SK-N-SH (cell line): ENCODE measurements around the gene PIAS1. TPM values are rescaled to one million over a fixed set of nuclear protein-coding genes. Genes with fewer than 3 reads are reported as not detected.

Experiments used
- CTCF ChIA-PET: fragments of 300-600, 350-600 bp; formaldehyde crosslinking; extraction: SDS; loops from one replicate; lab custom pipeline; 2021; lab: Yijun Ruan, JAX
- POLR2A ChIA-PET: fragments of 350-600 bp; sonication (Branson Sonifier 250); formaldehyde crosslinking; extraction: SDS; loops from one replicate; lab custom pipeline; 2020; ENCODE audit warnings: antibody characterized with exemption, inconsistent platforms; lab: Yijun Ruan, JAX
- DNase-seq: peaks from one replicate; pipeline ENCODE4 v3.0.0; 2012
- H2AFZ ChIP-seq: fragments of 200-600 bp; sonication (generic); 2 replicates; pipeline ENCODE4 v1.8.1; 2016; ENCODE audit warnings: antibody characterized with exemption, mild to moderate bottlenecking, low read depth
- H3F3A ChIP-seq: fragments of 200-600 bp; sonication (generic); replicated peaks from 2 replicates; pipeline ENCODE3; 2016; ENCODE audit warnings: antibody characterized with exemption, mild to moderate bottlenecking; ENCODE audit not compliant: insufficient read depth
- H3K27ac ChIP-seq, 2 experiments: fragments of 200-500 bp in 1 of 2; fragments of 200-600 bp in 1 of 2; sonication (Bioruptor generic) in 1 of 2; sonication (generic), shearing (Covaris generic) in 1 of 2; 2 replicates each; pipeline versions ENCODE4 v1.5.1 to v1.6.1; 2014 to 2016; ENCODE audit warnings: low read depth in 2 of 2, inconsistent platforms in 1 of 2, low read length in 1 of 2, mild to moderate bottlenecking in 1 of 2, mixed read lengths in 1 of 2
- H3K27me3 ChIP-seq: fragments of 200-600 bp; sonication (generic), shearing (Covaris generic); 2 replicates; pipeline ENCODE4 v1.6.1; 2016; ENCODE audit warnings: mixed run types; ENCODE audit not compliant: insufficient read depth
- H3K36me3 ChIP-seq, 2 experiments: fragments of 200-500 bp in 1 of 2; fragments of 200-600 bp in 1 of 2; sonication (Bioruptor generic) in 1 of 2; sonication (generic) in 1 of 2; replicated peaks in 1 of 2; 2 replicates each; pipeline versions ENCODE3 to v1.5.1; 2014 to 2016; ENCODE audit warnings: low read length in 1 of 2, mild to moderate bottlenecking in 1 of 2; ENCODE audit not compliant: insufficient read depth in 2 of 2, control insufficient read depth in 1 of 2
- H3K4me1 ChIP-seq, 2 experiments: fragments of 200-500 bp in 1 of 2; fragments of 200-600 bp in 1 of 2; sonication (Bioruptor generic) in 1 of 2; sonication (generic), shearing (Covaris generic) in 1 of 2; 2 replicates each; pipeline versions ENCODE4 v1.5.1 to v1.6.1; 2014 to 2016; ENCODE audit warnings: low read depth in 1 of 2, low read length in 1 of 2, mixed run types in 1 of 2; ENCODE audit not compliant: insufficient read depth in 2 of 2, control insufficient read depth in 1 of 2
- H3K4me2 ChIP-seq: fragments of 200-600 bp; sonication (generic), shearing (Covaris generic); 2 replicates; pipeline ENCODE4 v1.6.1; 2017; ENCODE audit warnings: mixed run types
- H3K4me3 ChIP-seq, 2 experiments: fragments of 200-500 bp in 1 of 2; fragments of 200-600 bp in 1 of 2; sonication (Bioruptor generic) in 1 of 2; sonication (generic), shearing (Covaris generic) in 1 of 2; 2 replicates each; pipeline versions ENCODE4 v1.5.1 to v1.8.1; 2014 to 2016; ENCODE audit warnings: low read depth in 2 of 2, inconsistent platforms in 1 of 2, low read length in 1 of 2, mild to moderate bottlenecking in 1 of 2, mixed read lengths in 1 of 2, moderate library complexity in 1 of 2
- H3K79me2 ChIP-seq: fragments of 200-600 bp; sonication (generic); 2 replicates; pipeline ENCODE4 v1.8.1; 2017; ENCODE audit warnings: mild to moderate bottlenecking; ENCODE audit not compliant: insufficient read depth
- H3K9ac ChIP-seq: fragments of 200-600 bp; sonication (generic); 2 replicates; pipeline ENCODE4 v1.6.1; 2017; ENCODE audit warnings: mixed run types
- H3K9me2 ChIP-seq: fragments of 200-600 bp; sonication (generic); 2 replicates; pipeline ENCODE4 v1.6.1; 2017; ENCODE audit warnings: mixed run types
- H3K9me3 ChIP-seq: fragments of 200-600 bp; sonication (generic); 2 replicates; pipeline ENCODE4 v1.6.1; 2017; ENCODE audit warnings: mixed run types, mild to moderate bottlenecking, moderate library complexity
- H4K20me1 ChIP-seq: fragments of 200-600 bp; sonication (generic); 2 replicates; pipeline ENCODE4 v1.6.1; 2017; ENCODE audit warnings: mild to moderate bottlenecking, mixed run types; ENCODE audit not compliant: insufficient read depth
- CHD2 ChIP-seq: fragments of 150-350 bp; IDR thresholded peaks from 2 replicates; pipeline ENCODE4 v1.6.1; 2018; ENCODE audit warnings: low read length; ENCODE audit not compliant: partially characterized antibody
- ELF1 ChIP-seq: IDR thresholded peaks from 2 replicates; pipeline ENCODE4 v1.4.0; 2012
- EP300 ChIP-seq, 2 experiments: IDR thresholded peaks; 2 replicates each; pipeline versions ENCODE4 v1.4.0 to v1.6.1; 2012; ENCODE audit warnings: borderline replicate concordance in 1 of 2, low read depth in 1 of 2, low read length in 1 of 2
- FOSL2 ChIP-seq: IDR thresholded peaks from 2 replicates; pipeline ENCODE4 v1.4.0; 2012; ENCODE audit warnings: low read depth, mild to moderate bottlenecking, moderate library complexity, borderline replicate concordance
- FOXJ3 ChIP-seq: sonication (generic); formaldehyde crosslinking; IDR thresholded peaks from 2 replicates; pipeline ENCODE4 v1.5.1; 2020; ENCODE audit warnings: mild to moderate bottlenecking, missing genetic modification reagents
- FOXM1 ChIP-seq: IDR thresholded peaks from 2 replicates; pipeline ENCODE4 v1.4.0; 2012; ENCODE audit warnings: low read depth, mild to moderate bottlenecking
- GABPA ChIP-seq: IDR thresholded peaks from 2 replicates; pipeline ENCODE4 v1.4.0; 2012; ENCODE audit warnings: low read depth, mild to moderate bottlenecking
- GATA2 ChIP-seq: sonication (generic); formaldehyde crosslinking; IDR thresholded peaks from 2 replicates; pipeline ENCODE4 v1.5.0; 2020; ENCODE audit warnings: mild to moderate bottlenecking, missing genetic modification reagents
- JUND ChIP-seq: IDR thresholded peaks from 2 replicates; pipeline ENCODE4 v1.4.0; 2012
- NFIC ChIP-seq: IDR thresholded peaks from 2 replicates; pipeline ENCODE4 v1.4.0; 2012; ENCODE audit warnings: borderline replicate concordance
- NRF1 ChIP-seq: IDR thresholded peaks from 2 replicates; pipeline ENCODE4 v1.6.1; 2012; ENCODE audit warnings: low read depth, mild to moderate bottlenecking, low read length
- RAD21 ChIP-seq: IDR thresholded peaks from 2 replicates; pipeline ENCODE4 v1.6.1; 2012; ENCODE audit warnings: mild to moderate bottlenecking, low read length
- RCOR1 ChIP-seq: fragments of 150-350 bp; IDR thresholded peaks from 2 replicates; pipeline ENCODE4 v1.6.1; 2017; ENCODE audit warnings: antibody characterized with exemption, low read length
- RFX5 ChIP-seq: IDR thresholded peaks from 2 replicates; pipeline ENCODE4 v1.6.1; 2012; ENCODE audit warnings: mild to moderate bottlenecking, improper control_type of control experiment, low read length
- RXRA ChIP-seq: IDR thresholded peaks from 2 replicates; pipeline ENCODE4 v1.4.0; 2012; ENCODE audit warnings: low read depth, mild to moderate bottlenecking, borderline replicate concordance
- WGBS: methylation state at CpG from one replicate; pipeline ENCODE4 v1.1.6; 2017; ENCODE audit warnings: low lambda C conversion rate; 5-methylcytosine and 5-hydroxymethylcytosine counted together
- polyA plus RNA-seq, 3 experiments: library from polyadenylated mRNA; depleted of rRNA; stranded (reverse); fragments of >200 nt; gene quantifications; 2 replicates each; pipeline ENCODE4 v1.2.3, GENCODE V29; 2012
- TF ChIP-seq, protein P1 (sequence below): fragments of 150-350 bp; IDR thresholded peaks from 2 replicates; pipeline ENCODE4 v1.6.1; 2016; ENCODE audit warnings: mild to moderate bottlenecking, low read depth, low read length
- TF ChIP-seq, protein P2 (sequence below): IDR thresholded peaks from 2 replicates; pipeline ENCODE4 v1.6.1; 2012; ENCODE audit warnings: mild to moderate bottlenecking, low read depth, low read length, moderate library complexity

Gene PIAS1
- polyA plus RNA-seq, 1 of the 3 experiments (the other 2 are of a cell fraction), result 9.0 TPM

DNA sequence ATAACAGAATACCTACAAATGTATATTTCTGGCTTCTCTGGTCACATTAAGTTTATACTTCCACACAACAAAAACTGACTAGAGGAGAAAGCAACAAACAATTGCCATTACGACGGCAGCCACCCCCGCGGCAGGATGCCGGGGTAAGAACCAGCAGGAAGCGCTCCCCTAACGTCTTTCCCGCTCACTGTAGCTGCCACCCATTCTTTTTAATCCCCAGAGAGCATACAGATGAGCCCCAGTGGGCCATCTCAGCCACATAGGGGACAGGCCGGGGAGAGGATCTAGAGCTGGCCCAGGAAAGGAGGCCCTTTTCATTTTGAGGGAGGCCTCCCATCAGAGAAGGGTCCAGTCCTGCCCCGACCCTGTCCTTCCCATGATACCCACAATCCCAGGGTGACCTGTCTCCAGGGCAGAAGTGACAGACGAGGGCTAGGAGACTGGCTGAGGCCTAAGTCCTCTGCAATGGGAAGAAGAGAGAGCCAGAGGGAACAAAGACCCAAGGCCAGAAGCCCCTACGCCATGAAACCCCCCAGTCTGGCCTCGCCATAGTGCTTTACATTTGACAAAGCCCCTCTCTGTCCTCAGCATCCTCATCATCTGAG is 154.6 kb downstream of the PIAS1 start:
- H4K20me1 ChIP-seq, result 0 out of 2 replicates have a peak, but pooled peaks cover 6% of the 10 kb centered on the region
- 94% methylated on average over 10 of the region's 13 CpGs for WGBS
- no peaks in the 10 kb centered on the region for H3K27me3 ChIP-seq
- TF ChIP-seq RCOR1 (no peak), GATA2 (CRISPR knock-in tag) (no peak), GABPA (no peak), NRF1 (no peak), CHD2 (no peak)
- TF ChIP-seq, protein P1, sequence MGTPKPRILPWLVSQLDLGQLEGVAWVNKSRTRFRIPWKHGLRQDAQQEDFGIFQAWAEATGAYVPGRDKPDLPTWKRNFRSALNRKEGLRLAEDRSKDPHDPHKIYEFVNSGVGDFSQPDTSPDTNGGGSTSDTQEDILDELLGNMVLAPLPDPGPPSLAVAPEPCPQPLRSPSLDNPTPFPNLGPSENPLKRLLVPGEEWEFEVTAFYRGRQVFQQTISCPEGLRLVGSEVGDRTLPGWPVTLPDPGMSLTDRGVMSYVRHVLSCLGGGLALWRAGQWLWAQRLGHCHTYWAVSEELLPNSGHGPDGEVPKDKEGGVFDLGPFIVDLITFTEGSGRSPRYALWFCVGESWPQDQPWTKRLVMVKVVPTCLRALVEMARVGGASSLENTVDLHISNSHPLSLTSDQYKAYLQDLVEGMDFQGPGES, result no peak
- H3K36me3 ChIP-seq, result peaks cover 0 to 2% of the 10 kb centered on the region in 2 experiments
- no peak overlapping the region for H2AFZ ChIP-seq
- H3K9ac ChIP-seq, result no peak overlapping the region
- peaks cover 0 to 16% of the 10 kb centered on the region in 2 experiments; a peak in 1 of 4 replicates for H3K4me1 ChIP-seq
- H3K9me2 ChIP-seq, result no peaks in the 10 kb centered on the region
- H3F3A ChIP-seq, result peaks cover 3% of the 10 kb centered on the region
- POLR2A ChIA-PET, result no interaction called here
- CTCF ChIA-PET, result interaction anchor here (1.0 to 3.3 kb wide), 3 partner anchors 12 to 346 kb away, joined by 3 to 52 read pairs (median 3); no protein-coding TSS in a partner anchor
- DNase-seq, result no peak
- no peak overlapping the region for H3K27ac ChIP-seq
- H3K4me3 ChIP-seq, result no peak overlapping the region
- H3K9me3 ChIP-seq, result no peaks in the 10 kb centered on the region
- H3K79me2 ChIP-seq, result peaks cover 6% of the 10 kb centered on the region
- H3K4me2 ChIP-seq, result no peak overlapping the region

DNA sequence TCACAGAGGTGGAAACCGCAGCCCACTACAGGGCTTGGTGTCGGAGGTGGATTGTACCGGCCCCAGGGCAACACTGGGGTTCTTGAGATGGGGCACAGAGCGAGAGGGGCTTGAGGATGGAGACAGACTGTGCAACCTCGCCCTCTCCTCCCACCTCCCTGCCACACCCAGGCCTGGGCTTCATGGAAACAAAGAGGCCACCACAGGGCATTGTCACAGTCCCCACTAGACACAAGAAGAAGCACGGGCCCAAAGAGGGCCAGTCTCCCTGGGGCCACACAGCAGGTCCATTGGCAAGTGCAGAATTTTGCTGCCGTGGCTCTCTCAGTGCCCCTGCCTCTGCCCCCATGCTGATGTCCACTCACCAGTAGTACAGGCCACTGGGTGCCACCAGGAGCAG is 155.2 kb downstream of the PIAS1 start:
- H3K9ac ChIP-seq, result no peak overlapping the region
- peaks cover 0 to 16% of the 10 kb centered on the region in 2 experiments; a peak in 1 of 4 replicates for H3K4me1 ChIP-seq
- peaks cover 0 to 2% of the 10 kb centered on the region in 2 experiments for H3K36me3 ChIP-seq
- H3K9me3 ChIP-seq, result no peaks in the 10 kb centered on the region
- 81% methylated on average over 7 of the region's 7 CpGs for WGBS
- no peaks in the 10 kb centered on the region for H3K27me3 ChIP-seq
- ChIA-PET CTCF (interaction anchor here (1.0 to 3.3 kb wide), 9 partner anchors 10 to 347 kb away, joined by 3 to 52 read pairs (median 14); partner anchors contain the start of gene CLN6), POLR2A (no interaction called here)
- DNase-seq, result no peak
- no peak overlapping the region for H3K4me2 ChIP-seq
- no peak overlapping the region for H3K4me3 ChIP-seq
- H3K79me2 ChIP-seq, result peaks cover 3% of the 10 kb centered on the region
- 0 out of 2 replicates have a peak, but pooled peaks cover 6% of the 10 kb centered on the region for H4K20me1 ChIP-seq
- H2AFZ ChIP-seq, result no peak overlapping the region
- no peaks in the 10 kb centered on the region for H3K9me2 ChIP-seq
- H3F3A ChIP-seq, result peaks cover 3% of the 10 kb centered on the region
- TF ChIP-seq FOXM1 (no peak), NRF1 (no peak), RAD21 (no peak), JUND (no peak), ELF1 (no peak), FOXJ3 (CRISPR knock-in tag) (no peak), NFIC (no peak), FOSL2 (no peak), EP300 (IDR thresholded peaks at IDR 0.05; ENCODE audit: borderline replicate concordance in 1 of 2, low read depth in 1 of 2, low read length in 1 of 2) (no peak), RXRA (no peak), RFX5 (no peak)
- TF ChIP-seq, protein P2, sequence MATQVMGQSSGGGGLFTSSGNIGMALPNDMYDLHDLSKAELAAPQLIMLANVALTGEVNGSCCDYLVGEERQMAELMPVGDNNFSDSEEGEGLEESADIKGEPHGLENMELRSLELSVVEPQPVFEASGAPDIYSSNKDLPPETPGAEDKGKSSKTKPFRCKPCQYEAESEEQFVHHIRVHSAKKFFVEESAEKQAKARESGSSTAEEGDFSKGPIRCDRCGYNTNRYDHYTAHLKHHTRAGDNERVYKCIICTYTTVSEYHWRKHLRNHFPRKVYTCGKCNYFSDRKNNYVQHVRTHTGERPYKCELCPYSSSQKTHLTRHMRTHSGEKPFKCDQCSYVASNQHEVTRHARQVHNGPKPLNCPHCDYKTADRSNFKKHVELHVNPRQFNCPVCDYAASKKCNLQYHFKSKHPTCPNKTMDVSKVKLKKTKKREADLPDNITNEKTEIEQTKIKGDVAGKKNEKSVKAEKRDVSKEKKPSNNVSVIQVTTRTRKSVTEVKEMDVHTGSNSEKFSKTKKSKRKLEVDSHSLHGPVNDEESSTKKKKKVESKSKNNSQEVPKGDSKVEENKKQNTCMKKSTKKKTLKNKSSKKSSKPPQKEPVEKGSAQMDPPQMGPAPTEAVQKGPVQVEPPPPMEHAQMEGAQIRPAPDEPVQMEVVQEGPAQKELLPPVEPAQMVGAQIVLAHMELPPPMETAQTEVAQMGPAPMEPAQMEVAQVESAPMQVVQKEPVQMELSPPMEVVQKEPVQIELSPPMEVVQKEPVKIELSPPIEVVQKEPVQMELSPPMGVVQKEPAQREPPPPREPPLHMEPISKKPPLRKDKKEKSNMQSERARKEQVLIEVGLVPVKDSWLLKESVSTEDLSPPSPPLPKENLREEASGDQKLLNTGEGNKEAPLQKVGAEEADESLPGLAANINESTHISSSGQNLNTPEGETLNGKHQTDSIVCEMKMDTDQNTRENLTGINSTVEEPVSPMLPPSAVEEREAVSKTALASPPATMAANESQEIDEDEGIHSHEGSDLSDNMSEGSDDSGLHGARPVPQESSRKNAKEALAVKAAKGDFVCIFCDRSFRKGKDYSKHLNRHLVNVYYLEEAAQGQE, result no peak
- H3K27ac ChIP-seq, result no peak overlapping the region
